CD4-positive, alpha-beta T cell treated with Interleukin-6 at 100 ng/mL for 8 hours (primary cell): ENCODE measurements around the gene EEF1AKMT2.

Experiments
- DNase-seq: peaks from one replicate; pipeline ENCODE4 v3.0.0-alpha.2; 2020; ENCODE audit warnings: mixed read lengths, low spot score

Gene EEF1AKMT2

GRCh38 chr10:124719213-124719851 is 72.4 kb downstream of the EEF1AKMT2 start:
- DNase-seq, result peak; percentile 84

DNA sequence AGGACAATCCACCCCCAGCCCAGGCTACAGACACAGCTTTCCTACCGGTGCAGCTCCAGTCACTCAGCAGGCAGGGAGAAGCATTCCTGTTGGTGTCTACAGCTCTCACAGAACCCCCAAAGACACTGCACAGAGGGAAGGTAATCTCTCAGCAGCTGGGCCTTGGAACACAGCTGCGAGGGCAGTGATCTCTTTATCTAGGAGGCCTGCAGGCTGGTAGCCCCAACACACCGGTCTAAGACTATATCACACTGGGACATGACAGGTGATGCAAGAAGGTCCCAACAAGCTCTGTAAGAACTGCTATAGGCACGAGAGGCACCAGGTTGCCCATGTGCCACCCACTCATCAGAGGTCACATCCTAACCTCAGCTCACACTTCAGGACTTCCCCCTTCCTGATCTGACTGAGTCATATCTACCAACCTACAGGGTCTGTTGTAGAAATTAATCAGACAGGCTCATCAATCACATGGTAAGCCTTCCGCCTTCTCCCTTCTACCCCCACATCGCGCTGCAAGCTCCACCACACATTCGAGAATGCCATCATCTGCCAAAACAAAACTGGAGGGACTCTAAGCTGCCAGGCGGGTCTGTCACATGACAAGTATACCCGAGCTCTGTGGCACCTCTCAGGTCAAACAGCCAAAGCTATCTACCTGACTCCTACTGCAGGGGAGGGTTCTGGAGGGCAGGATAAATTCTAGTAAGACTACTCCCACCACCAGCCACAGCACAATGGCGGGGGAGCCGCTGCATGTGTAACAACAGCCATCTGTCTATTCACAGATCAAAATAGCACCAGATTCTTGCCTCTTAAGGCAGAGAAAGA is 73.6 kb downstream of the EEF1AKMT2 start:
- peak; percentile 90 for DNase-seq

- no peak for DNase-seq
Observed at GRCh38 chr10:124717041-124717757, 74.5 kb downstream of the EEF1AKMT2 start.

DNA sequence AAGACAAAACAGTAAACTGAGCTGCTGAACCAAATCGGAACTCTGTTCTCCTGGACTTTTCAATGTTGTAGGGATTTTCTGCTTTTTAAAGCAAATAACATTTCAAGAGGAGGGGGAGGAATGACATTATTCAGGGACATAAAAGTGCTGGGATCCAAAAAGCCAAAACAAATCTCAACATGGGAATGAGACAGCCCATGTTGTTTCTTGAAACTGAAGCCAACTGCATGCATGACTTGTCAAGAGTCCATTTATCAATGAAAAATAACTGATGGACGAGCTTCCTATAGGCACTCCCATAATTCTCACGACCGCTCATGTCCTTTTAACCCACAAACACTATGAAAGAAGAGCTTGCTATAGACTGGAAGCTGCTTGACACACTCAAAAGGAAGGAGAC is 75.3 kb downstream of the EEF1AKMT2 start:
- no peak for DNase-seq

DNA sequence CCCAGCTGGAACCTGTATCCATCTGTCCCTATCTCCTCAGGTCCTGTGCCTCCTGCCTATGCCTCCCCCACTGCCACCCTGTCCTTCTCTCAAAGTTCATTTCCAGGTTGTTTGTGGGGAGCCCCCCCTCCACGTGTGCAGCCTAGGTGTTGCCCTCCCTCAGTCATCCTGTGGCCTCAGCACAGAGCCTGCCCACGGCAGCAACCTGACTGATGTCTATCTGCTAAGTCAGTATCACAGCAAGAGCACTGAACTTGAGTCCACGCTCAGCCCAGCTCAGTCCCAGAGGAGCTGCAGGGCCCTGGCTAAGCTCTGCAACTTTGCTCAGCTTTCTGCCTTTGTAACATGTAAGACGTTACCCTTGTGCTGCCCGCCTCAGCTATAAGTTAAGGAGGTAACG is 76.2 kb downstream of the EEF1AKMT2 start:
- no peak for DNase-seq

GRCh38 chr10:124713679-124714255 is 77.9 kb downstream of the EEF1AKMT2 start:
- DNase-seq, result no peak

DNA sequence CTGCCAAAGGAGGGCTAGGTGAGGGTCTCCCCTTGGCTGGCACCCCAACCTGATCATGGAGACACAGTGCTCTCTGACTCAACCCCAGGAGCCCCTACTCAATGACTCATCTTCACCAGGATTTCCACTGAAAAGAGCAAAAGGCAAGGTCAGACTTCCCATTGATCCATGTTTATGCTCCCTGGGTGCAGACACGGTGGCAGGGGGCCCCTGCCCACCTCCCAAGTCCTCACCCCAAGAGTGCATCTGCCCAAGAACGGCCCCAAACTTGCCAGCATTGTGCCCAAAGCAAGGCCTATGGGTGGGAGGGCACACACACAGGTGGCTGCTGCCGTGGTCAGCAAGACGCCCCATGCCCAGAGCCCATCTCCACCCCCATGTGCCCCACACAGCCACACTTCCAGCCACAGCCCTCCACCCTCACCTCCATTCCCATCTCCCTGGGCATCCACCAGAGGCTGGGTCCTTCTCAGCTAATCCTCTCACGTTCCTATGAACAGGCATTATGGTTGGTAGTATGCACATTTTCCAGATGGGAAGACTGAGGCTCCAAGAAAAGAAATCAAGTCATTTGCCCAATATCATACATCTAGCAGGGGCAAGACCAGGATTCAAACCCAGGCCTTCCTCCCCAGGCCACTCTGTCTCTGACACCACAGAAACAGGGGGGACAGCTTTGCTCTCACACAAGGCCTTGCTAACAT is 78.8 kb downstream of the EEF1AKMT2 start:
- no peak for DNase-seq

DNA sequence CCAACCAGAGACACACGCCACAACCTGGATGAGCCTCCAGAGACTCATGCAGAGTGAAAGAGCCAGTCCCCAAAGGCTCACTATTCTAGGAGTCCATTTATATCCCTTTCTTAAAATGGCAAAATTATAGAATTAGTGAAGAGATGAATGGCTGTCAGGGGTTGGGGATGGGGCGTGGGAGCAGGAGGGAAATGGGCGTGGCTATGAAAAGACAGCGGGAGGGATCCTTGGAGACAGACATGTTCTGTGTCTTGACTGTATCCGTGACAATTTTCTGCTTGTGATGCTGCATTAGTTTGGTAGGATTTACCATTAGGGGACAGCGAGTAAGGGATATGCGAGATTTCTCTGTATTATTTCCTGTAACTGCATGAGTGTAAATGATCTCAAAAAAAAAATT is 80.5 kb downstream of the EEF1AKMT2 start:
- no peak for DNase-seq

DNA sequence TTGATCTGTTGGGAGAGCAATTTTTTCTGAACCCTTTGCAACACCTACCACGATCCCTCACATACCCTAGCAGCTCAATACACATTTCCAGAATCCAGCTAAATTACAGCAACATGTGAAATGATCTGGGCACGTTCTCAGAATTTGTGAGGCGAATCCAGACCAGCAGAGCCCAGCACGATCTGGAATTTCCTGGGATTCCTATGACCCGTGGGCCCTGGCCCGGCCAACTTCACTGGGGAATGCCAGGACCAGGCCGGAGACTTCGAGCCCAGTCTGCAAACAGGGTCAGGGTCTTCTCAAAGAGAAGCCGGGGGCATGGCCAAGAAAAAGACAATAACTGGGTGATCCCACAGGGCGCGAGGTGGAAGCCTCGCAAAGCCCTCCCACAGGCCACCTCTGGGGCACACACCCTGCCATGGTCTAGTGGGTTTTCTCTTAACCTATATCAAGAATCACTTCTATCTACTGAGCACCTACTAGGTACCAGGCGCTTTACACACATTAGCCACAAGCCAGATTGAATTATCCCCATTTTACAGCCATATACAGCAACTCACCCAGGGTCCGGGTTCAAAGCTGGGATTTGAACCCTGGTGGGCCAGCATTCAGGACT is 81.3 kb downstream of the EEF1AKMT2 start:
- no peak for DNase-seq

- DNase-seq, result no peak
Observed at GRCh38 chr10:124709861-124710260, 81.8 kb downstream of the EEF1AKMT2 start.

- DNase-seq, result no peak
Observed at GRCh38 chr10:124708922-124709520, 82.7 kb downstream of the EEF1AKMT2 start.

DNA sequence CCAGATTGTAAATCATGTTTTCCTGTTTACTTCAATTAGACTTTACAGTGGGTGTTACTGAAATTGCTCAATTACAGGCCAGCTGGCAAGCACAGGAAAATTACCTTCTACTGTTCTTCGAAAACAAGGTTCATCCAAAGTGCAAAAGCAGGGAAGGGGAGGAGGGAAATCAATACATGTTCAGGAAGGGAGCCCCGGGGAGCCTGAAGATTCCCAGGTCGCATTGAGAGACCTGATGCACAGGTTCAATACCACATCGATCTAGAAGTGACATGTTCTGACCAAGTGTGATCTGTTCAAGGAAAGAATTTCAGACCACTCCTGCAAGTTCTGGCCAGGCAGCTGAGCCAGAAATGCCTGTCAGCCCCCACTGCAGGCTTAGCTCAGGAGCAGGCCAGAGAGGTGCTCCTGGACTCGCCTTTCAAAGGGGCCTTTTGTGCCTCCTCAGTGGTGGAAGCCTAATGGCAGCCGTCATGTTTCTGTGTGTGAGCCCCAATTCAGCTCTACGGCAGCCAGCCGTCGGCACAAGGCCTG is 83.4 kb downstream of the EEF1AKMT2 start:
- DNase-seq, result no peak
